GM12878 (cell line): ENCODE results near the gene SHOC2. TPM values are rescaled to one million over a fixed set of nuclear protein-coding genes. Genes with fewer than 3 reads are reported as not detected.

Source experiments
- ATAC-seq: fragments of 200-7000 bp; cut with Tn5 transposase; 3 replicates; pipeline ENCODE4 v1.9.1; 2020; ENCODE audit warnings: mild to moderate bottlenecking, moderate library complexity
- BruUV-seq: library from RNA; stranded (reverse); fragments of 400-500 nt; replicated peaks from 2 replicates; lab custom pipeline; 2021; lab: Mats Ljungman, UMichigan
- CTCF ChIA-PET: fragments of 300-600 bp; sonication (Branson Sonifier 250); formaldehyde crosslinking; extraction: SDS; loops from one replicate; lab custom pipeline; 2021; ENCODE audit warnings: inconsistent platforms; lab: Yijun Ruan, JAX
- POLR2A ChIA-PET: fragments of 350-600 bp; formaldehyde crosslinking; extraction: SDS; loops from one replicate; lab custom pipeline; 2021; ENCODE audit warnings: inconsistent platforms; lab: Charles Lee
- RAD21 ChIA-PET: fragments of 300-600 bp; sonication (Branson Sonifier 250); formaldehyde crosslinking; loops from one replicate; lab custom pipeline; 2023; ENCODE audit warnings: antibody characterized with exemption; ENCODE audit not compliant: unreplicated experiment; lab: Charles Lee
- SMC1A ChIA-PET: fragments of 300-600 bp; sonication (Branson Sonifier 250); formaldehyde crosslinking; loops from one replicate; lab custom pipeline; 2023; ENCODE audit not compliant: unreplicated experiment, uncharacterized antibody; lab: Charles Lee
- DNase-seq: peaks from one replicate; pipeline ENCODE4 v3.0.0-alpha.2; 2011; ENCODE audit warnings: low read depth, low spot score
- FAIRE-seq: peaks from 3 replicates; lab custom pipeline; 2011; peaks lifted over from hg19 to GRCh38; lab: Jason Lieb, UNC
- H2AFZ ChIP-seq: 2 replicates; pipeline ENCODE4 v1.6.0; 2011; ENCODE audit warnings: low read depth, low read length, control low read depth; ENCODE audit not compliant: control insufficient read depth
- H3K27ac ChIP-seq: 2 replicates; pipeline ENCODE4 v1.5.1; 2011; ENCODE audit warnings: control low read depth; ENCODE audit not compliant: control insufficient read depth, insufficient read depth
- H3K27me3 ChIP-seq, 2 experiments: replicated peaks in 1 of 2; 2 replicates each; pipeline versions ENCODE4 v1.6.0 to v1.6.1; 2011; ENCODE audit warnings: low read length in 1 of 2; ENCODE audit not compliant: control insufficient read depth in 2 of 2, insufficient read depth in 2 of 2
- H3K36me3 ChIP-seq, 2 experiments: 2 replicates each; pipeline ENCODE4 v1.5.1; 2011; ENCODE audit warnings: low read length in 1 of 2; ENCODE audit not compliant: control insufficient read depth in 2 of 2, insufficient read depth in 2 of 2
- H3K4me1 ChIP-seq: 2 replicates; pipeline ENCODE4 v1.6.1; 2011; ENCODE audit warnings: mild to moderate bottlenecking, low read length, moderate library complexity, mixed read lengths; ENCODE audit not compliant: control insufficient read depth, insufficient read depth
- H3K4me2 ChIP-seq: 2 replicates; pipeline ENCODE4 v1.6.0; 2011; ENCODE audit warnings: control low read depth; ENCODE audit not compliant: control insufficient read depth, insufficient read depth
- H3K4me3 ChIP-seq: fragments of 200-600 bp; sonication (generic); 2 replicates; pipeline ENCODE4 v1.5.1; 2016
- H3K79me2 ChIP-seq: 2 replicates; pipeline ENCODE4 v1.6.0; 2011; ENCODE audit warnings: low read length; ENCODE audit not compliant: control insufficient read depth, insufficient read depth
- H3K9ac ChIP-seq: 2 replicates; pipeline ENCODE4 v1.8.0; 2011; ENCODE audit warnings: low read length, control low read depth, mixed read lengths; ENCODE audit not compliant: control insufficient read depth, insufficient read depth
- H3K9me3 ChIP-seq: replicated peaks from 3 replicates; pipeline ENCODE4 v1.5.1; 2011; ENCODE audit warnings: mild to moderate bottlenecking, low read length; ENCODE audit not compliant: control insufficient read depth, insufficient read depth
- H4K20me1 ChIP-seq: 2 replicates; pipeline ENCODE4 v1.6.0; 2011; ENCODE audit not compliant: control insufficient read depth, insufficient read depth
- ETV6 ChIP-seq, 2 experiments: fragments of 450-650 bp in 1 of 2; IDR thresholded peaks in 1 of 2; conservative IDR thresholded peaks in 1 of 2; 2 replicates each; pipeline ENCODE4 v1.6.1; 2014; ENCODE audit warnings: antibody characterized with exemption in 1 of 2, borderline replicate concordance in 1 of 2, low read depth in 1 of 2, mild to moderate bottlenecking in 1 of 2, moderate library complexity in 1 of 2
- KAT2A ChIP-seq: conservative IDR thresholded peaks from 2 replicates; pipeline ENCODE4 v1.6.1; 2011; ENCODE audit warnings: low read depth, low read length; ENCODE audit not compliant: control insufficient read depth
- LARP7 ChIP-seq: fragments of 450-650 bp; IDR thresholded peaks from 2 replicates; pipeline ENCODE4 v1.6.1; 2017; ENCODE audit warnings: mild to moderate bottlenecking
- NFIC ChIP-seq: IDR thresholded peaks from 2 replicates; pipeline ENCODE4 v1.6.1; 2012; ENCODE audit warnings: low read depth, mild to moderate bottlenecking, inconsistent platforms, low read length, moderate library complexity
- POLR2AphosphoS2 ChIP-seq: IDR thresholded peaks from 2 replicates; pipeline ENCODE4 v1.6.1; 2011; ENCODE audit warnings: low read depth, mild to moderate bottlenecking, low read length, improper control_type of control experiment, moderate library complexity
- RAD51 ChIP-seq: fragments of 450-650 bp; IDR thresholded peaks from 2 replicates; pipeline ENCODE4 v1.6.1; 2016; ENCODE audit warnings: moderate library complexity, mild to moderate bottlenecking, inconsistent platforms
- SMAD1 ChIP-seq: fragments of 450-650 bp; IDR thresholded peaks from 2 replicates; pipeline ENCODE4 v1.6.1; 2018; ENCODE audit warnings: mild to moderate bottlenecking, low read depth; ENCODE audit not compliant: partially characterized antibody
- SREBF1 ChIP-seq: IDR thresholded peaks from 2 replicates; pipeline ENCODE4 v1.6.1; 2012; ENCODE audit warnings: mild to moderate bottlenecking, low read length
- YBX1 ChIP-seq: fragments of 450-650 bp; IDR thresholded peaks from 2 replicates; pipeline ENCODE4 v1.6.1; 2016; ENCODE audit warnings: antibody characterized with exemption
- WGBS: methylation state at CpG from one replicate; pipeline ENCODE4 v1.1.6; 2016; ENCODE audit warnings: low lambda C conversion rate; ENCODE audit not compliant: insufficient replicate concordance, insufficient coverage; ENCODE audit errors: missing lambda C conversion rate; 5-methylcytosine and 5-hydroxymethylcytosine counted together
- in situ Hi-C: fragments of 300-500 bp; cut with MboI; formaldehyde crosslinking; loops from 9 replicates; pipeline ENCODE4 v1.14.3; 2018; ENCODE audit warnings: mixed read lengths
- intact Hi-C: fragments of 100-400 bp; cut with micrococcal nuclease; formaldehyde crosslinking; loops from one replicate; pipeline ENCODE4 v1.14.2; 2022; ENCODE audit not compliant: unreplicated experiment
- polyA plus RNA-seq, 11 experiments: library from polyadenylated mRNA; depleted of rRNA in 4 of 11; unstranded in 6 of 11; stranded (reverse) in 5 of 11; fragments of >200 nt; fragmentation: Nextera tagmentation in 4 of 11; fragmentation: Illumina TruSeq in 1 of 11; extraction: Ambion mirVana in 4 of 11; extraction: Trizol in 1 of 11; gene quantifications; 1 replicate in 1 of 11; 2 replicates in 10 of 11; pipeline versions ENCODE4 v1.2.1 to v1.2.3, GENCODE V29; 2011 to 2016; ENCODE audit warnings: inconsistent platforms in 2 of 11, missing spikeins in 2 of 11, low read depth in 1 of 11
- total RNA-seq, 4 experiments: library from RNA; depleted of rRNA in 3 of 4; stranded (reverse); fragments of >200 nt in 3 of 4; fragmentation: Illumina TruSeq in 1 of 4; extraction: Trizol in 1 of 4; gene quantifications; 2 replicates each; pipeline versions ENCODE4 v1.2.1 to v1.2.3, GENCODE V29; 2013 to 2021
- TF ChIP-seq, protein P1 (sequence below): IDR thresholded peaks from 2 replicates; pipeline ENCODE4 v1.6.1; 2012; ENCODE audit warnings: low read length, inconsistent platforms
- TF ChIP-seq, protein P2 (sequence below), 3 experiments: IDR thresholded peaks in 2 of 3; conservative IDR thresholded peaks in 1 of 3; 2 replicates each; pipeline ENCODE4 v1.5.1; 2011; ENCODE audit warnings: low read depth in 3 of 3, low read length in 3 of 3, mild to moderate bottlenecking in 3 of 3, control low read depth in 2 of 3, moderate library complexity in 2 of 3, inconsistent platforms in 1 of 3, mixed read lengths in 1 of 3; ENCODE audit not compliant: control insufficient read depth in 2 of 3, insufficient read depth in 1 of 3; ENCODE audit errors: extremely low read depth in 1 of 3
- TF ChIP-seq, protein P3 (sequence below): fragments of 150-350 bp; IDR thresholded peaks from 2 replicates; pipeline ENCODE4 v1.6.1; 2014; ENCODE audit warnings: mild to moderate bottlenecking, low read depth, low read length

Gene SHOC2
- total and polyA plus RNA-seq, 10 of the 15 experiments (the other 5 are each of a cell fraction or from before 2014, with no cell fraction given): 24.8 to 65.3 (median 42.6) TPM

DNA sequence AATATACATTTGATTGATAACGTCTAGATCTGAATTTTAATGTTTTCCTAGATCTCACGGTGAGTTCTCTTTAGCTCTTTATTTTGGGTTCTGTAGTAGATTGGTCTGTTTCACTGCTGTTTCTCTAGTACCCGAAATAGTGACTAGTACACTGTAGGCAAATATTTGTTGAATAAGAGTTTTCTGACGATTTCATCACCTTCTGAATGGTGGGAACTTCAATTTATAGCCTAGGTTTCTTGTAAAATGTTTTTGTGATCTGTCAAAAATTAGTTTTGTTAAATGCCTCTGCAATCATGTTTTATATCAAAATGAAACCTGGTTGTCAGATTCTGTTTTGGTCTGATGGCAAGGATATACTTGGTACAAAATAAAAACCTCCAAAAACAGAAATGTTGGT is 37.5 kb upstream of the SHOC2 start:
- POLR2A ChIA-PET: interaction anchor here (1.0 to 1.4 kb wide), 3 partner anchors 10 to 39 kb away, joined by 3 to 7 read pairs (median 4); partner anchors contain the start of gene PDCD4

More for the DNA sequence above, 37.5 kb upstream of the SHOC2 start:
- Histone ChIP-seq H3K27ac (no peak overlapping the region; the same call in 1 of the 2 replicates), H3K36me3 (peaks cover 2 to 33% of the 10 kb centered on the region in 2 experiments), H4K20me1 (no peaks in the 10 kb centered on the region), H3K79me2 (peaks cover 50% of the 10 kb centered on the region), H3K9me3 (no peaks in the 10 kb centered on the region), H3K4me3 (0 out of 2 replicates have a peak overlapping the region, but pooled peaks have one; percentile 13), H3K27me3 (no peaks in the 10 kb centered on the region), H3K4me2 (no peak overlapping the region), H3K9ac (no peak overlapping the region), H3K4me1 (peaks cover 6% of the 10 kb centered on the region), H2AFZ (no peak overlapping the region)
- DNase-seq: no peak
- RAD21 ChIA-PET: interaction anchor here (0.7 to 4.4 kb wide), 11 partner anchors 10 to 108 kb away, joined by 3 to 37 read pairs (median 6); partner anchors contain the start of genes BBIP1, PDCD4 and SHOC2
- intact Hi-C loops (no loop called here), in situ Hi-C loops (no loop called here)
- TF ChIP-seq, protein P1, sequence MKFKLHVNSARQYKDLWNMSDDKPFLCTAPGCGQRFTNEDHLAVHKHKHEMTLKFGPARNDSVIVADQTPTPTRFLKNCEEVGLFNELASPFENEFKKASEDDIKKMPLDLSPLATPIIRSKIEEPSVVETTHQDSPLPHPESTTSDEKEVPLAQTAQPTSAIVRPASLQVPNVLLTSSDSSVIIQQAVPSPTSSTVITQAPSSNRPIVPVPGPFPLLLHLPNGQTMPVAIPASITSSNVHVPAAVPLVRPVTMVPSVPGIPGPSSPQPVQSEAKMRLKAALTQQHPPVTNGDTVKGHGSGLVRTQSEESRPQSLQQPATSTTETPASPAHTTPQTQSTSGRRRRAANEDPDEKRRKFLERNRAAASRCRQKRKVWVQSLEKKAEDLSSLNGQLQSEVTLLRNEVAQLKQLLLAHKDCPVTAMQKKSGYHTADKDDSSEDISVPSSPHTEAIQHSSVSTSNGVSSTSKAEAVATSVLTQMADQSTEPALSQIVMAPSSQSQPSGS: no peak
- TF ChIP-seq SREBF1: no peak
- no peak for TF ChIP-seq RAD51
- TF ChIP-seq, protein P2, sequence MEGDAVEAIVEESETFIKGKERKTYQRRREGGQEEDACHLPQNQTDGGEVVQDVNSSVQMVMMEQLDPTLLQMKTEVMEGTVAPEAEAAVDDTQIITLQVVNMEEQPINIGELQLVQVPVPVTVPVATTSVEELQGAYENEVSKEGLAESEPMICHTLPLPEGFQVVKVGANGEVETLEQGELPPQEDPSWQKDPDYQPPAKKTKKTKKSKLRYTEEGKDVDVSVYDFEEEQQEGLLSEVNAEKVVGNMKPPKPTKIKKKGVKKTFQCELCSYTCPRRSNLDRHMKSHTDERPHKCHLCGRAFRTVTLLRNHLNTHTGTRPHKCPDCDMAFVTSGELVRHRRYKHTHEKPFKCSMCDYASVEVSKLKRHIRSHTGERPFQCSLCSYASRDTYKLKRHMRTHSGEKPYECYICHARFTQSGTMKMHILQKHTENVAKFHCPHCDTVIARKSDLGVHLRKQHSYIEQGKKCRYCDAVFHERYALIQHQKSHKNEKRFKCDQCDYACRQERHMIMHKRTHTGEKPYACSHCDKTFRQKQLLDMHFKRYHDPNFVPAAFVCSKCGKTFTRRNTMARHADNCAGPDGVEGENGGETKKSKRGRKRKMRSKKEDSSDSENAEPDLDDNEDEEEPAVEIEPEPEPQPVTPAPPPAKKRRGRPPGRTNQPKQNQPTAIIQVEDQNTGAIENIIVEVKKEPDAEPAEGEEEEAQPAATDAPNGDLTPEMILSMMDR (IDR thresholded peaks at IDR 0.05 in 2 of 3, conservative IDR thresholded peaks at IDR 0.05 in 1 of 3; ENCODE audit: control insufficient read depth in 2 of 3, extremely low read depth in 1 of 3, insufficient read depth in 1 of 3, low read depth in 3 of 3, low read length in 3 of 3): no peak
- TF ChIP-seq, protein P3, sequence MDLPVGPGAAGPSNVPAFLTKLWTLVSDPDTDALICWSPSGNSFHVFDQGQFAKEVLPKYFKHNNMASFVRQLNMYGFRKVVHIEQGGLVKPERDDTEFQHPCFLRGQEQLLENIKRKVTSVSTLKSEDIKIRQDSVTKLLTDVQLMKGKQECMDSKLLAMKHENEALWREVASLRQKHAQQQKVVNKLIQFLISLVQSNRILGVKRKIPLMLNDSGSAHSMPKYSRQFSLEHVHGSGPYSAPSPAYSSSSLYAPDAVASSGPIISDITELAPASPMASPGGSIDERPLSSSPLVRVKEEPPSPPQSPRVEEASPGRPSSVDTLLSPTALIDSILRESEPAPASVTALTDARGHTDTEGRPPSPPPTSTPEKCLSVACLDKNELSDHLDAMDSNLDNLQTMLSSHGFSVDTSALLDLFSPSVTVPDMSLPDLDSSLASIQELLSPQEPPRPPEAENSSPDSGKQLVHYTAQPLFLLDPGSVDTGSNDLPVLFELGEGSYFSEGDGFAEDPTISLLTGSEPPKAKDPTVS: no peak
- TF ChIP-seq POLR2AphosphoS2: no peak
- no peak for TF ChIP-seq KAT2A
- TF ChIP-seq LARP7: no peak
- TF ChIP-seq NFIC: no peak
- no peak for TF ChIP-seq ETV6 (conservative IDR thresholded peaks at IDR 0.05 in 1 of 2, IDR thresholded peaks at IDR 0.05 in 1 of 2; ENCODE audit: borderline replicate concordance in 1 of 2, low read depth in 1 of 2)
- TF ChIP-seq SMAD1: no peak
- TF ChIP-seq YBX1: no peak
- SMC1A ChIA-PET: interaction anchor here (0.7 to 11.1 kb wide), 19 partner anchors 9 to 133 kb away, joined by 3 to 102 read pairs (median 5); partner anchors contain the start of gene PDCD4
- no TSS peak for BruUV-seq
- FAIRE-seq: no peak
- 66% methylated on average over 4 of the region's 4 CpGs for WGBS
- ATAC-seq: peak; percentile 33
- CTCF ChIA-PET: interaction anchor here (0.6 to 3.4 kb wide), 10 partner anchors 12 to 261 kb away, joined by 3 to 35 read pairs (median 4); no protein-coding TSS in a partner anchor
